GM12878 (cell line): ENCODE data around the gene DDX54. TPM values are rescaled to one million over a fixed set of nuclear protein-coding genes. Genes with fewer than 3 reads are reported as not detected.

Experiments
- CBX3 ChIP-seq: fragments of 200-600 bp; sonication (generic); IDR thresholded peaks from 2 replicates; pipeline ENCODE4 v1.6.1; 2016; ENCODE audit warnings: low read depth, borderline replicate concordance
- CREB1 ChIP-seq: IDR thresholded peaks from 2 replicates; pipeline ENCODE4 v1.6.1; 2012; ENCODE audit warnings: low read depth, mild to moderate bottlenecking, inconsistent platforms
- EED ChIP-seq: sonication (generic); IDR thresholded peaks from 2 replicates; pipeline ENCODE4 v1.6.1; 2016; ENCODE audit warnings: antibody characterized with exemption, low read depth
- ESRRA ChIP-seq: IDR thresholded peaks from 2 replicates; pipeline ENCODE4 v1.6.1; 2012; ENCODE audit warnings: mild to moderate bottlenecking, low read length, improper control_type of control experiment
- EZH2 ChIP-seq: IDR thresholded peaks from 2 replicates; pipeline ENCODE4 v1.6.1; 2012; ENCODE audit warnings: low read depth, mild to moderate bottlenecking, control low read depth, inconsistent platforms, low read length, borderline replicate concordance; ENCODE audit not compliant: control insufficient read depth
- IKZF2 ChIP-seq, 2 experiments: fragments of 450-650 bp; IDR thresholded peaks; 2 replicates each; pipeline ENCODE4 v1.6.1; 2017; ENCODE audit warnings: mild to moderate bottlenecking in 2 of 2, moderate library complexity in 2 of 2
- JUNB ChIP-seq: IDR thresholded peaks from 2 replicates; pipeline ENCODE4 v1.6.1; 2016; ENCODE audit warnings: antibody characterized with exemption, mild to moderate bottlenecking
- KLF5 ChIP-seq: fragments of 450-650 bp; IDR thresholded peaks from 2 replicates; pipeline ENCODE4 v1.6.1; 2014; ENCODE audit warnings: mild to moderate bottlenecking; ENCODE audit not compliant: partially characterized antibody
- MYB ChIP-seq: fragments of 150-350 bp; IDR thresholded peaks from 2 replicates; pipeline ENCODE4 v1.6.1; 2014; ENCODE audit warnings: mild to moderate bottlenecking, low read depth, low read length, borderline replicate concordance
- NR2C2 ChIP-seq: IDR thresholded peaks from 2 replicates; pipeline ENCODE4 v1.6.1; 2011; ENCODE audit warnings: borderline replicate concordance, low read depth; ENCODE audit not compliant: control insufficient read depth, insufficient read length
- PAX5 ChIP-seq: IDR thresholded peaks from 2 replicates; pipeline ENCODE4 v1.6.1; 2011; ENCODE audit warnings: low read depth, low read length, borderline replicate concordance
- RELA ChIP-seq: fragments of 450-650 bp; IDR thresholded peaks from 2 replicates; pipeline ENCODE4 v1.8.0; 2014; ENCODE audit warnings: borderline replicate concordance; ENCODE audit not compliant: partially characterized antibody
- SIN3A ChIP-seq: IDR thresholded peaks from 2 replicates; pipeline ENCODE4 v1.6.1; 2012; ENCODE audit warnings: low read depth, low read length, improper control_type of control experiment
- SMC3 ChIP-seq: IDR thresholded peaks from 2 replicates; pipeline ENCODE4 v1.6.1; 2011; ENCODE audit warnings: low read length, improper control_type of control experiment, borderline replicate concordance
- SREBF2 ChIP-seq: IDR thresholded peaks from 2 replicates; pipeline ENCODE4 v1.6.1; 2012; ENCODE audit warnings: mild to moderate bottlenecking, low read length
- SUZ12 ChIP-seq: fragments of 200-600 bp; sonication (generic); IDR thresholded peaks from one replicate; pipeline ENCODE4 v1.6.1; 2018; ENCODE audit warnings: antibody characterized with exemption, mild to moderate bottlenecking; ENCODE audit not compliant: unreplicated experiment
- TCF3 ChIP-seq: IDR thresholded peaks from 2 replicates; pipeline ENCODE4 v1.6.1; 2012; ENCODE audit warnings: low read depth, mild to moderate bottlenecking, low read length, borderline replicate concordance; ENCODE audit not compliant: insufficient read depth
- ZBED1 ChIP-seq: IDR thresholded peaks from 2 replicates; pipeline ENCODE4 v1.6.1; 2016; ENCODE audit warnings: borderline replicate concordance
- ZBTB33 ChIP-seq: fragments of 450-650 bp; IDR thresholded peaks from 2 replicates; pipeline ENCODE4 v1.6.1; 2017; ENCODE audit warnings: mild to moderate bottlenecking
- ZNF592 ChIP-seq: fragments of 450-650 bp; IDR thresholded peaks from 2 replicates; pipeline ENCODE4 v1.6.1; 2017; ENCODE audit warnings: mild to moderate bottlenecking, moderate library complexity
- ZNF622 ChIP-seq: fragments of 450-650 bp; IDR thresholded peaks from 2 replicates; pipeline ENCODE4 v1.6.1; 2017; ENCODE audit warnings: mild to moderate bottlenecking, inconsistent platforms
- polyA plus RNA-seq, 11 experiments: library from polyadenylated mRNA; depleted of rRNA in 4 of 11; unstranded in 6 of 11; stranded (reverse) in 5 of 11; fragments of >200 nt; fragmentation: Nextera tagmentation in 4 of 11; fragmentation: Illumina TruSeq in 1 of 11; extraction: Ambion mirVana in 4 of 11; extraction: Trizol in 1 of 11; gene quantifications; 1 replicate in 1 of 11; 2 replicates in 10 of 11; pipeline versions ENCODE4 v1.2.1 to v1.2.3, GENCODE V29; 2011 to 2016; ENCODE audit warnings: inconsistent platforms in 2 of 11, missing spikeins in 2 of 11, low read depth in 1 of 11
- total RNA-seq, 4 experiments: library from RNA; depleted of rRNA in 3 of 4; stranded (reverse); fragments of >200 nt in 3 of 4; fragmentation: Illumina TruSeq in 1 of 4; extraction: Trizol in 1 of 4; gene quantifications; 2 replicates each; pipeline versions ENCODE4 v1.2.1 to v1.2.3, GENCODE V29; 2013 to 2021
- TF ChIP-seq, protein P1 (sequence below): fragments of 450-650 bp; formaldehyde crosslinking; IDR thresholded peaks from 2 replicates; pipeline ENCODE4 v1.4.0; 2020; ENCODE audit warnings: mild to moderate bottlenecking, moderate library complexity

The DDX54 gene
- total and polyA plus RNA-seq, 10 of the 15 experiments (the other 5 are each of a cell fraction or from before 2014, with no cell fraction given) = 1.9 to 115 (median 56.3) TPM

GRCh38 chr12:113221181-113221996 is 36.1 kb upstream of the DDX54 start, which contains the start of gene TPCN1 (continued):
- no peak for TF ChIP-seq ESRRA
- TF ChIP-seq ZBTB33 = no peak
- TF ChIP-seq SUZ12 = no peak
- no peak for TF ChIP-seq ZNF592
- no peak for TF ChIP-seq EED
- TF ChIP-seq CREB1 = peak; percentile 24; the same call in 1 of the 2 replicates
- no peak; the same call in 1 of the 2 replicates for TF ChIP-seq SIN3A
- TF ChIP-seq CBX3 = no peak
- TF ChIP-seq, protein P1, sequence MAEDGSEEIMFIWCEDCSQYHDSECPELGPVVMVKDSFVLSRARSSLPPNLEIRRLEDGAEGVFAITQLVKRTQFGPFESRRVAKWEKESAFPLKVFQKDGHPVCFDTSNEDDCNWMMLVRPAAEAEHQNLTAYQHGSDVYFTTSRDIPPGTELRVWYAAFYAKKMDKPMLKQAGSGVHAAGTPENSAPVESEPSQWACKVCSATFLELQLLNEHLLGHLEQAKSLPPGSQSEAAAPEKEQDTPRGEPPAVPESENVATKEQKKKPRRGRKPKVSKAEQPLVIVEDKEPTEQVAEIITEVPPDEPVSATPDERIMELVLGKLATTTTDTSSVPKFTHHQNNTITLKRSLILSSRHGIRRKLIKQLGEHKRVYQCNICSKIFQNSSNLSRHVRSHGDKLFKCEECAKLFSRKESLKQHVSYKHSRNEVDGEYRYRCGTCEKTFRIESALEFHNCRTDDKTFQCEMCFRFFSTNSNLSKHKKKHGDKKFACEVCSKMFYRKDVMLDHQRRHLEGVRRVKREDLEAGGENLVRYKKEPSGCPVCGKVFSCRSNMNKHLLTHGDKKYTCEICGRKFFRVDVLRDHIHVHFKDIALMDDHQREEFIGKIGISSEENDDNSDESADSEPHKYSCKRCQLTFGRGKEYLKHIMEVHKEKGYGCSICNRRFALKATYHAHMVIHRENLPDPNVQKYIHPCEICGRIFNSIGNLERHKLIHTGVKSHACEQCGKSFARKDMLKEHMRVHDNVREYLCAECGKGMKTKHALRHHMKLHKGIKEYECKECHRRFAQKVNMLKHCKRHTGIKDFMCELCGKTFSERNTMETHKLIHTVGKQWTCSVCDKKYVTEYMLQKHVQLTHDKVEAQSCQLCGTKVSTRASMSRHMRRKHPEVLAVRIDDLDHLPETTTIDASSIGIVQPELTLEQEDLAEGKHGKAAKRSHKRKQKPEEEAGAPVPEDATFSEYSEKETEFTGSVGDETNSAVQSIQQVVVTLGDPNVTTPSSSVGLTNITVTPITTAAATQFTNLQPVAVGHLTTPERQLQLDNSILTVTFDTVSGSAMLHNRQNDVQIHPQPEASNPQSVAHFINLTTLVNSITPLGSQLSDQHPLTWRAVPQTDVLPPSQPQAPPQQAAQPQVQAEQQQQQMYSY (CRISPR knock-in tag) = no peak
- no peak for TF ChIP-seq IKZF2 (IDR thresholded peaks at IDR 0.05)
- no peak for TF ChIP-seq RELA
- no peak for TF ChIP-seq JUNB
- no peak for TF ChIP-seq SMC3
- peak; percentile 66 for TF ChIP-seq KLF5
- 0 out of 2 replicates have a peak, but pooled peaks have one; percentile 7 for TF ChIP-seq MYB
- TF ChIP-seq EZH2 = no peak
- no peak for TF ChIP-seq PAX5
- TF ChIP-seq ZNF622 = no peak
- TF ChIP-seq ZBED1 = no peak
- no peak for TF ChIP-seq NR2C2
- no peak for TF ChIP-seq SREBF2
- TF ChIP-seq TCF3 = peak; percentile 93
